SK-N-MC (cell line): ENCODE measurements around the gene LRP6.

ENCODE experiments used
- EZH2 ChIP-seq: fragments of 200-600 bp; sonication (generic); IDR thresholded peaks from one replicate; pipeline ENCODE4 v1.6.1; 2017; ENCODE audit warnings: antibody characterized with exemption
- FOXP2 ChIP-seq: optimal IDR thresholded peaks from 2 replicates; pipeline ENCODE3; 2011; ENCODE audit warnings: mild to moderate bottlenecking, moderate library complexity; ENCODE audit not compliant: insufficient read depth; ENCODE audit errors: extremely low read length, control extremely low read depth
- POLR2AphosphoS5 ChIP-seq: IDR thresholded peaks from 2 replicates; pipeline ENCODE4 v1.6.1; 2012; ENCODE audit warnings: mild to moderate bottlenecking, low read depth, low read length, borderline replicate concordance

GRCh38 chr12:12238605-12239004, 28.2 kb downstream of the LRP6 start:
- TF ChIP-seq EZH2 = no peak
- TF ChIP-seq POLR2AphosphoS5 = no peak
- no peak for TF ChIP-seq FOXP2
